Heart left ventricle (tissue), 13 donors: ENCODE data around the gene PLA2G4B.

ENCODE experiments used
- POLR2A ChIP-seq, 2 donors: fragments of 450-650 bp; IDR thresholded peaks; one replicate each; pipeline ENCODE4 v1.6.1; 2017; ENCODE audit warnings: antibody characterized with exemption in 2 of 2, mild to moderate bottlenecking in 2 of 2, moderate library complexity in 2 of 2
- TF ChIP-seq, protein P1 (sequence below), 12 donors: fragments of 200-600 bp; sonication (generic) in 4 of 12; IDR thresholded peaks; one replicate each; pipeline versions ENCODE4 v1.5.0 to v1.8.0; 2018 to 2022; ENCODE audit warnings: antibody characterized with exemption in 12 of 12, mild to moderate bottlenecking in 5 of 12
- donor health status: ischemic (EF 13 %, LVEDD 7.1; RV severe dilation, severe dysfunction).
- donor health status: DM: no; HTN: yes; CAD: no.
- donor health status: DM: no; HTN: no; CAD: no.
- donor health status: ischemic (EF 25% LVEDD 6.9; RV normal size, moderate dysfunction).
- donor health status: ischemic (EF 25% LVEDD 5.7; RV mildly dilated, moderate dysfunction).
- donor health status: ischemic (EF 35%, LVEDD 5.7; RV mildly dilated, moderate dysfunction).
- donor health status: nonischemic (EF 11% LVEDD 7.7; RV severe dilation, severe dysfunction).
- donor health status: DM: yes; HTN: yes; CAD: no.
- donor health status: PGD.
- donor health status: ischemic (EF 29% LVEDD 5.4; RV normal size, mild dysfunction).
- donor health status: nonischemic (EF 23%, LVEDD 6.1; RV moderate dilation, normal function).

DNA sequence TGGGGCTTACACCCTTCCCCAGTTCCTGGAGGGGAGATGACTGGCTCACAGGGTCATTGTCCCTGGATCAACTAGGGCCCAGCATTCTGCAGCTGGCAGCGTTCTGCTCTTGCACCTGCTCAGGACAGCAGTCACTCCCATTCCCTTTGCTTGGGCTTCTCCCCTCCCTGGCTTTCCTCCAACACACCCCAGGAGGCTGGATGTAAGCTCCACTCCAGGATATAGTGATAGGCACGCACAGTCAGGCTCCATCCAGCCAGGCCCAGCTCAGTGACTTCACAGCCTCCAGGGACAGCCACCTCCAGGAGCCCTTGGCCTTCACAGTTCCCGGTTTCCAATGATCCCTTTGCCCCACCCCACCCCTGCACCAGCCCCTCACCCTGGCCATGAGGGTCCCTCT is 53.3 kb downstream of the PLA2G4B start:
- TF ChIP-seq, protein P1, sequence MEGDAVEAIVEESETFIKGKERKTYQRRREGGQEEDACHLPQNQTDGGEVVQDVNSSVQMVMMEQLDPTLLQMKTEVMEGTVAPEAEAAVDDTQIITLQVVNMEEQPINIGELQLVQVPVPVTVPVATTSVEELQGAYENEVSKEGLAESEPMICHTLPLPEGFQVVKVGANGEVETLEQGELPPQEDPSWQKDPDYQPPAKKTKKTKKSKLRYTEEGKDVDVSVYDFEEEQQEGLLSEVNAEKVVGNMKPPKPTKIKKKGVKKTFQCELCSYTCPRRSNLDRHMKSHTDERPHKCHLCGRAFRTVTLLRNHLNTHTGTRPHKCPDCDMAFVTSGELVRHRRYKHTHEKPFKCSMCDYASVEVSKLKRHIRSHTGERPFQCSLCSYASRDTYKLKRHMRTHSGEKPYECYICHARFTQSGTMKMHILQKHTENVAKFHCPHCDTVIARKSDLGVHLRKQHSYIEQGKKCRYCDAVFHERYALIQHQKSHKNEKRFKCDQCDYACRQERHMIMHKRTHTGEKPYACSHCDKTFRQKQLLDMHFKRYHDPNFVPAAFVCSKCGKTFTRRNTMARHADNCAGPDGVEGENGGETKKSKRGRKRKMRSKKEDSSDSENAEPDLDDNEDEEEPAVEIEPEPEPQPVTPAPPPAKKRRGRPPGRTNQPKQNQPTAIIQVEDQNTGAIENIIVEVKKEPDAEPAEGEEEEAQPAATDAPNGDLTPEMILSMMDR (IDR thresholded peaks at IDR 0.05) = no peak
- no peak for TF ChIP-seq POLR2A (IDR thresholded peaks at IDR 0.05)
